22Rv1 (cell line): Measurements from ENCODE around the gene ITGB1.

Source experiments
- H3K27ac ChIP-seq: fragments of 450-650 bp; 2 replicates; pipeline ENCODE4 v1.5.1; 2017
- ZFX ChIP-seq: fragments of 450-650 bp; IDR thresholded peaks from 2 replicates; pipeline ENCODE4 v1.6.1; 2017; ENCODE audit warnings: antibody characterized with exemption, borderline replicate concordance
- TF ChIP-seq, protein P1 (sequence below): fragments of 450-650 bp; IDR thresholded peaks from 2 replicates; pipeline ENCODE4 v1.5.1; 2017; ENCODE audit warnings: mild to moderate bottlenecking

ITGB1 gene

DNA sequence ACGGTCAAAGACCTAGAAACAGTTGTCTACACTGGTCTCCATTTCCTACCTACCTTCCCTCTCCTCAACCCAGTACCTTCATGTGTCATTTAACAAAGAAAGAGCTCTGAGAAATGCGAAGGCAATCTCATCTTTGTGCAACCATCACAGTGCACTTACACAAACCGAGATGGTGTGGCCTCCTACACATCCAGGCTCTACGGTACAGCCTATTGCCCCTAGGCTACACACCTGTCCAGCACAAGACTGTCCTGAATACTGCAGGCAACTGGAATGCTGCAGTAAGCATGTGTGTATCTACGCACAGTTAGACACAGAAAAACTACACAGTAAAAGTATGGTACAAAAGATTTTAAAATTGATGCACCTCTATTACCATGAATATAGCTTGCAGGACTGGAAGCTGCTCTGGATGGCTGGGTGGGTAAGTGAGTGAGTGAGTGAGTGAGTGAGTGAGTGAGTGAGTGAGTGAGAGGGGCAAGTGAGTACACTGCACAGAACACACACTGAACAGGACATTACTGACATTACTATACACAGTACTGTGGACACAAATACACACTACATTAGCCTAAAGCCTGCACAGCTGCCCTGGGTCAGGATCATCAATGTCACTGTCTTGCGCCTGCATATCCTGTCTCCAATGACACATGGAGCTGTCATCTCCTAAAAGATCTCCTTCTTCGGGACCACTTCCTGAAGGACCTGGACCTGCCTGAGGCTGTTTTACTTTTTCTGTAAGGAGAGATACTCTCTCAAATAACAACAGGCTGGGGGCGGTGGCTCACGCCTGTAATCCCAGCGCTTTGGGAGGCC is 18.5 kb downstream of the ITGB1 start:
- TF ChIP-seq, protein P1, sequence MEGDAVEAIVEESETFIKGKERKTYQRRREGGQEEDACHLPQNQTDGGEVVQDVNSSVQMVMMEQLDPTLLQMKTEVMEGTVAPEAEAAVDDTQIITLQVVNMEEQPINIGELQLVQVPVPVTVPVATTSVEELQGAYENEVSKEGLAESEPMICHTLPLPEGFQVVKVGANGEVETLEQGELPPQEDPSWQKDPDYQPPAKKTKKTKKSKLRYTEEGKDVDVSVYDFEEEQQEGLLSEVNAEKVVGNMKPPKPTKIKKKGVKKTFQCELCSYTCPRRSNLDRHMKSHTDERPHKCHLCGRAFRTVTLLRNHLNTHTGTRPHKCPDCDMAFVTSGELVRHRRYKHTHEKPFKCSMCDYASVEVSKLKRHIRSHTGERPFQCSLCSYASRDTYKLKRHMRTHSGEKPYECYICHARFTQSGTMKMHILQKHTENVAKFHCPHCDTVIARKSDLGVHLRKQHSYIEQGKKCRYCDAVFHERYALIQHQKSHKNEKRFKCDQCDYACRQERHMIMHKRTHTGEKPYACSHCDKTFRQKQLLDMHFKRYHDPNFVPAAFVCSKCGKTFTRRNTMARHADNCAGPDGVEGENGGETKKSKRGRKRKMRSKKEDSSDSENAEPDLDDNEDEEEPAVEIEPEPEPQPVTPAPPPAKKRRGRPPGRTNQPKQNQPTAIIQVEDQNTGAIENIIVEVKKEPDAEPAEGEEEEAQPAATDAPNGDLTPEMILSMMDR = no peak
- no peak overlapping the region for H3K27ac ChIP-seq

DNA sequence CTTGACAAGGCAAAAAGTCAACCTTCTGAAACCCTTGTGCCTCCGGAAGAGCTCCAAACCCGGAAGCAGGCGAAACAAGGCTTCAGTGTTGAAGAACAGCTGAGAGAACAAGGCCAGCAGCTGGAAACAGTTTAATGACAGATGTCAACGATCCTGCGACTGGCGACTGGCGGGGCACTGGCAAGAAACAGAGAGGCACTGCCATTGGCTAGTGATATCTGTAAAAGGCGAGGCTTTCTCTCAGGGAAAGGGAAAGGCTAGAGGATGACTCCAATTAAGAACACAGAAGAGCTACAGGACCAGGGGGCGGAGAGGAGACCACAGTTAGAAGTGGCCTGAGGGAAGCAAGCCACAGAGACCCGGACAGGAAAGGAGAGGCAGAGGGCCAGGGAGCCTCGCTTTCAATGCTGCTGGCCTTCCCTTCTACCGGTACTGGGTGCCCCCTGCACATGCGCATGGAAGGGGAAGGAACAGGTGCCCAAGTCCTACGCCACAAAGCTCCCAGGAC is 19.4 kb downstream of the ITGB1 start:
- TF ChIP-seq, protein P1 = no peak
- TF ChIP-seq ZFX = no peak
- peak overlapping the region; percentile 38 for H3K27ac ChIP-seq

DNA sequence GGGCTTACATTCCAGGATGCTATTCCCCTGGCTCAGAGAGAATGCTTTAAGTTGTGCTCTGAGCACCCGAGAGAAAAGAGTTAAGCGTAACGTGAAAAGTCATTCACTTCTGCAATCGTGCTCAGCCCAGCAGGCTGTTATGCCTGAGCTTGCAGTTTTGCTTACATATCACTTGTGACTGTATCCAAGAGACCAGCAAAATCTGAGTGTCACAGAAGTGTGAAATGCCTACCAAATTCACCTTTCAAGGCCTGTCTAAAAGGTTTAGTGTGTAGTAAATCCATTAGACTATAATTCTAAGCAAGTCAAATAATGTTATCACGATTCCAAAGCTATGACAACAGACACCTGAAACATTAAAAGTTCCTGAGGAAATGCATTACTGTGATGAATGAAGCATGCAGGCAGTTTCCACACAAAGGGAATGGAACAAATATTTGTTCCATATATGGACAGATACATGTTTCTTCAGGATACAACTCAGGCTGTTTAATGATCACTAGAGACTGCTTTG is 20.1 kb downstream of the ITGB1 start:
- peak overlapping the region; percentile 38 for H3K27ac ChIP-seq
- no peak for TF ChIP-seq ZFX
- TF ChIP-seq, protein P1 = no peak

DNA sequence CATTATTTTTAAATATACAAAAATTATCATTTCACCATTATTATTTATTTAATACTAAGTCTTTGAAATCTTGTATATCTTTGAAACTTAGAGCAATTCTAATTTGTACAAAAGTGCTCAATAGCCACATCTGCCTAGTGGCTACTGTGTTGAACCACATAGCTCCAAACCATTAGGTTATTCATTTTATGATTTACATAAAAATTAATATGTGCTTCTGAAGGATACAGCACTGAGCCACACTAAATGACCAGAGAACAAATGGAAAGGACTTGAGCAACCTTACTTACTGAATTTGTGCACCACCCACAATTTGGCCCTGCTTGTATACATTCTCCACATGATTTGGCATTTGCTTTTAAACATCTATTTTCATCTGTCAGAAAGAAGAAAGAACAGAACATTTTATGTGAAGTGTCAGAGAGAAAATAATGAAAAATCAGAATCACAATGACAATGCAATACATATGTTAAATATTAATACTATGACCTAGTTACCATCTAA is 25.8 kb downstream of the ITGB1 start:
- TF ChIP-seq, protein P1 = no peak
- no peak for TF ChIP-seq ZFX
- H3K27ac ChIP-seq = no peak overlapping the region

DNA sequence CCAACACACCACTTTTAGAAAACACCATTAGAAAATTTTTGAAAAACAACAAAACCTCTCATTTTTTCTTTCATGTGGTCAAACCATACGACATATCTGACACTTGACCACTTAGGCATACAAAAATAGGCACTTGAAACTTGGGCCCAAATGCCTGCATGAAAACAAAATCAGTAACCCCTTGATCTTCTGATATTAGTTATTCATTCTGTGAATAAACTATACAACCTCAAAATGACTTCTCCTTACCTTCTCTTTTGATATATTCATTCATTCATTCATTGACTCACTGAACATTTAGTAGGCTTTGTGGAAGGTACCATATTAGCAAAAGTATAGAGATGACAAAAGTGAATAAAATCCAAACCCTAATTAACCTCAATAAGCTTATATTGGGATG is 26.4 kb downstream of the ITGB1 start:
- TF ChIP-seq ZFX = no peak
- TF ChIP-seq, protein P1 = no peak

DNA sequence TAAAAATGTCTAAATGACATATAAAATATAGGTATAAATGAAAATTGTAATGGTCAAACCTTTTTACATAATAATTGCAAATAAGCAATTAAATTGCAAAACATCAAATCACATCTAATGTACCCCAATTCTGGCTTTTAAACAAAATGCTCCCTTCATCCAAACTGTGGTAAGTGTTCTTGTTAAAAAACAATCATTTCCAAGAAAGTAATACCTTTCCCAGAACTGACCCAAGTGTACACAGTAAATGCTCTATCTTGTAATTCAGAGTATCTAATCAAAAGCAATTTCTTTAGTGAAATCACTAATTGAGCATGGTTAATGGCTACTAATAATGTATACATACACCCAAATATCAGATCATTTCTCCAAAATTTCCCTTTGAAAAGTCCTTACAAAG is 28.0 kb downstream of the ITGB1 start:
- H3K27ac ChIP-seq = no peak overlapping the region
- no peak for TF ChIP-seq ZFX

More for the DNA sequence above, 26.4 kb downstream of the ITGB1 start:
- H3K27ac ChIP-seq = no peak overlapping the region

DNA sequence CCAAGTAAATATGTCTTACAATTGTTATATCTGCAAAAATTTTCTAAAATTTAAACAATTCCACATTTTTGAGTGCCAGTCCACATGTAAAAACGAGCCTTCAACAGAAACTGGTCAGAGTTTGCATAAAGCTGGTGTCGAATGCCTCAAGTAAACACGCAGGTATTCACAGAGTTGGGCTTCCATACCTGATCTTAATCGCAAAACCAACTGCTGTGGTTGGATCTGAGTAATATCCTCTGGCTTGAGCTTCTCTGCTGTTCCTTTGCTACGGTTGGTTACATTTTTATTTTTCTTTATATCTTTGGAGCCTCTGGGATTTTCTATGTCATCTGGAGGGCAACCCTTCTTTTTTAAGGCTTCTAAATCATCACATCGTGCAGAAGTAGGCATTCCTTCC is 28.4 kb downstream of the ITGB1 start:
- no peak overlapping the region for H3K27ac ChIP-seq
- TF ChIP-seq ZFX = no peak
- TF ChIP-seq, protein P1 = no peak
